Activated naive CD4-positive, alpha-beta T cell treated with anti-CD3 and anti-CD28 coated beads, Interleukin-2, amount 10 ng/mL, durations not matched to agents 7 days and 5 days (primary cell): ENCODE data around the gene RAB6B.

Experiments
- CTCF ChIA-PET: fragments of 350-600 bp; sonication (Branson Sonifier 250); formaldehyde crosslinking; loops from one replicate; lab custom pipeline; 2021; ENCODE audit warnings: antibody characterized with exemption; lab: Charles Lee
- DNase-seq: peaks from one replicate; pipeline ENCODE4 v3.0.0-alpha.2; 2020
- H3K27ac Mint-ChIP-seq: one replicate; pipeline ENCODE4 v1.8.0; 2021; ENCODE audit warnings: mild to moderate bottlenecking, moderate library complexity, mixed read lengths
- H3K27me3 Mint-ChIP-seq: one replicate; pipeline ENCODE4 v1.8.0; 2021; ENCODE audit warnings: mild to moderate bottlenecking, mixed read lengths
- H3K36me3 Mint-ChIP-seq: one replicate; pipeline ENCODE4 v1.8.0; 2021; ENCODE audit warnings: mixed read lengths
- H3K4me1 Mint-ChIP-seq: one replicate; pipeline ENCODE4 v1.8.0; 2021; ENCODE audit warnings: mixed read lengths
- H3K4me3 Mint-ChIP-seq: one replicate; pipeline ENCODE4 v1.8.0; 2021; ENCODE audit warnings: mild to moderate bottlenecking, moderate library complexity, mixed read lengths
- H3K9me3 Mint-ChIP-seq: one replicate; pipeline ENCODE4 v1.8.0; 2021; ENCODE audit warnings: mixed read lengths

Gene RAB6B

DNA sequence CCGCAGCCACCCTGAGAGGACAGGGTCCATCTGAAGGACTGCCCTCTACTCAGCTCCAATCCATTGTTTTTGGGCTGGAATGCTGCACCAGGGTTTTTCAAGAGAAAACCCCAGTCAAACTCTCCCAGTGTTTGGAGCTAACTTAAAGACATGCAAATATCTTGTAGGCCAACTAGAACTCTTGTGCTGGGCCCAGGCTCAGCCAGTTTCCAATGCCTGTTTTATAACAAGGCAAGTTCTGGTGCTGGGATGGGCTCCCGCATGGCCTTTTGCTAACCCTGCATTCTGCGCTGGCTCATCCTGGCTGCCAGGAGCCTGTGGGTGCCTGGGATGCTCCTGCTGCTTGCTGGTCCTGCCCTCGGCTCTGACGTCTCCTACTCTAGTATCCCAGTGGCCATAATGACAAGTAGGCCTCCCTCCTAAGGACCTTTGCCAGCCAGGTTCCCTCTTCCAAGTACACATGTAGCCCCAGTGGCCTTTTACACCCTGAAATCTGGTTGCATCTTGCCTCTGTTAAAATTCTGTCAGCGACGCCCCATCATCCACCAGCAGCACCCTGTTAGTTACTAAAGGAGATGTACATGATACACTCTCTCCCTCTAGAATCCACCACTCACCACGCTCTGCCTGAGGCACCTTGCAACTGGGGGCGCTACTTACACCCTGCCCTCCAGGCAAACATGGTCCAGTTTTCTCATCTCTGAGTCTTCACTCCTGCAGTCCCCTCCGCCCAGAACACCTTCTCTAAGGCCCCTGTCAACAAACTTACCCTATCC is 30.5 kb upstream of the RAB6B start:
- Mint-ChIP-seq H3K36me3 (no peaks in the 10 kb centered on the region), H3K27me3 (peaks cover 53% of the 10 kb centered on the region), H3K4me1 (peaks cover 6% of the 10 kb centered on the region), H3K9me3 (no peaks in the 10 kb centered on the region), H3K4me3 (no peak overlapping the region), H3K27ac (no peak overlapping the region)
- CTCF ChIA-PET, result interaction anchor here (1.0 kb wide), 1 partner anchor 286 kb away, joined by 3 read pairs; no protein-coding TSS in a partner anchor
- no peak for DNase-seq

DNA sequence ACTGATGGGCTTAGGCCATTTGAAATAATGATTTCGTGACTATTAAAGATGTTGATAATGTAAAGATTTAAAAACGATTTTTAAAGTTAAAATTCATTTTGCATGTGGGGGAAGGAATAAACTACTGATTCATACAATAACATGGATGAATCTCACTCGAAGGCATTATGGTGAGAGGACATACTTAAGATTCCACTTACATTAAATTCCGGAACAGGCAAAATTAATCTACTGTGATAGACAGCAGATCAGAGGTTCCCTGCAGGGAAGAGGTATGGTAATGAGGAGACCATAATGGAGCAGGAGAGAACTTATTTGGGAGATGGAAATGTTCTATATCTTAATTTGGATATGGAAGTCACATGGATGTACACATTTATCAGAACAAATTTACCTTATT is 28.4 kb upstream of the RAB6B start:
- Mint-ChIP-seq H3K27ac (no peak overlapping the region), H3K27me3 (peaks cover 41% of the 10 kb centered on the region), H3K36me3 (no peaks in the 10 kb centered on the region), H3K4me3 (no peak overlapping the region), H3K9me3 (no peaks in the 10 kb centered on the region), H3K4me1 (peaks cover 6% of the 10 kb centered on the region)
- no peak for DNase-seq
- CTCF ChIA-PET, result no interaction called here

DNA sequence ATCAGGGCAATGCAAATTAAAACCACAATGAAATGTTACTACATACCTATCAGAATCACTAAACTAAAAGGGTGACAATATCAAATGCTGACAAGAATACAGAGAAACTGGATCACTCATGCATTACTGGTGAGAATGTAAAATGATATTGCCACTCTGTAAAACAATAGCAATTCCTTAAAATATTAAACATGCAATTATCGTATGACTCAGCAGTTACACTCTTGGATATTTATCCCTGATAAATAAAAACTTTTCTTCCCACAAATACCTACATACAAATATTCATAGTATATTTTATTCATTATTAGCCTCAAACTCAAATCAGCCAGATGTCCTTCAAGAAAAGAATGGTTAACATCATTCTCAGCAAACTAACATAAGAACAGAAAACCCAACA is 25.9 kb upstream of the RAB6B start:
- Mint-ChIP-seq H3K4me3 (no peak overlapping the region), H3K4me1 (no peaks in the 10 kb centered on the region), H3K9me3 (no peaks in the 10 kb centered on the region), H3K27ac (no peak overlapping the region), H3K36me3 (no peaks in the 10 kb centered on the region), H3K27me3 (peaks cover 18% of the 10 kb centered on the region)
- no peak for DNase-seq
- CTCF ChIA-PET, result interaction anchor here (0.7 kb wide), 1 partner anchor 13 kb away, joined by 3 read pairs; no protein-coding TSS in a partner anchor

DNA sequence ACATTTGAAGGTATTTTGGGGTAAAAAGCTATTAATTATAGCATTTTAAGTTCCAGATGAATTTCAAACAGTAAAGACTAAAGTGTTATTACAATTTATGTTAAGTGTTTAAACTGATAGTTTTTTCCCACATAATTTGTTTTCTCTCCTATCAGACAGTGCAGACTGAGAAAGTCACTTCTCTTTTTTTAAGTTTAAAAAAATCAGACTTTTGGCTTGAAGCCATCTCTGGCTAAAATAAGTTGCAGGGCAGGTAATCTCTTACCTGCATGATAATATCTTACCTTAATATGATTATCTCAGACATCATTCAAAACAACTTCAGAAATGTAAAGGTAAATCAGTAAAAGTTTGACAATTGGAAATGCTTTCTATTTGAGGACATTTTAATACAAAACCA is 21.5 kb upstream of the RAB6B start:
- no peak overlapping the region for H3K27ac Mint-ChIP-seq
- peaks cover 17% of the 10 kb centered on the region for H3K27me3 Mint-ChIP-seq
- no peak overlapping the region for H3K4me3 Mint-ChIP-seq
- CTCF ChIA-PET, result no interaction called here
- no peaks in the 10 kb centered on the region for H3K9me3 Mint-ChIP-seq
- no peaks in the 10 kb centered on the region for H3K36me3 Mint-ChIP-seq
- DNase-seq, result no peak
- no peaks in the 10 kb centered on the region for H3K4me1 Mint-ChIP-seq

DNA sequence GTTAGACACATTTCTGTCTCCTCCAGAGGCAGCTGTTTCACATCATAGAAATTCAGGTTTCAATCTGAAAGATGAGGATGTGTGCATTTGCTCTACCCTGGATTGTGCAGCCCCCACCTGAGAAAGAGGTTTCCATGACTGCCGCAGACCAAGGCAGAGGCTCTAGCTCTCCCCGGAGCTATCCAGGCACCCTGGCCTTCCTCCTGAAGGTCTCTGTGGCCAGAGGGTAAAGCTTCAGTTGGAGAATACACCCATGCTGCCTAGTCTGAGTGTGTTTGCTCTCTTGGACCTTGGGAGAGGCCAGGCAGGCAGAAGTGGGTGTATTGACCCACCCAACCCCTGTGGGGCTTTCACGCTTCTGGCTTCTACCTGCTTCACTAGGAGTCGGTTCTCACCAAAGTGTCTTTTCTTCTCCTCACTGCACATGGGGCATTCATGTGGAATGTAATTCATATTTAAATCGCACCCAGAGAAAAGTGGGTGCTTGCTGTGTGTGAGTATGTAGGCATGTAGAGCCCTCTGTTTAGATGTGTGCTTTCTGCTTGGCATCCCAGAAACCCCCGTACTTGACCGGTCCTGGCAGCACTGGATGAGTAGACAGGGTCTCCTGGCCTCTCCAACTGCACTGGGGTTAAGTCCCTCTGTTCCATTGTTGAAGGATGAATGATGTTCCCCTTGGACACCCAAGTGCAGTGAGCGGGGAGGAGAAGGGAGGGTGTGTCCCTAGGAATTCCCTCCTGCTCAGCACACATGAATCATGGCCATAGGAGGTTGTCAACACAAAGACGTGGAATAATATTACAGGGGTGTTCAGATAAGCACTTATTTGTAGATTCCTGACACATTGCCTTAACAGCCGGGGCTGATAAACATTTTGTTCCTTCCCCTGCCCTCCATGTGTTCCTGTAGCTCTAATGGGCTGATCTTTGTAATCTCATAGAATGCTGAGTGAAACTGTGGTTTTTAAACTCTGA is 20.3 kb upstream of the RAB6B start:
- H3K36me3 Mint-ChIP-seq, result no peaks in the 10 kb centered on the region

DNA sequence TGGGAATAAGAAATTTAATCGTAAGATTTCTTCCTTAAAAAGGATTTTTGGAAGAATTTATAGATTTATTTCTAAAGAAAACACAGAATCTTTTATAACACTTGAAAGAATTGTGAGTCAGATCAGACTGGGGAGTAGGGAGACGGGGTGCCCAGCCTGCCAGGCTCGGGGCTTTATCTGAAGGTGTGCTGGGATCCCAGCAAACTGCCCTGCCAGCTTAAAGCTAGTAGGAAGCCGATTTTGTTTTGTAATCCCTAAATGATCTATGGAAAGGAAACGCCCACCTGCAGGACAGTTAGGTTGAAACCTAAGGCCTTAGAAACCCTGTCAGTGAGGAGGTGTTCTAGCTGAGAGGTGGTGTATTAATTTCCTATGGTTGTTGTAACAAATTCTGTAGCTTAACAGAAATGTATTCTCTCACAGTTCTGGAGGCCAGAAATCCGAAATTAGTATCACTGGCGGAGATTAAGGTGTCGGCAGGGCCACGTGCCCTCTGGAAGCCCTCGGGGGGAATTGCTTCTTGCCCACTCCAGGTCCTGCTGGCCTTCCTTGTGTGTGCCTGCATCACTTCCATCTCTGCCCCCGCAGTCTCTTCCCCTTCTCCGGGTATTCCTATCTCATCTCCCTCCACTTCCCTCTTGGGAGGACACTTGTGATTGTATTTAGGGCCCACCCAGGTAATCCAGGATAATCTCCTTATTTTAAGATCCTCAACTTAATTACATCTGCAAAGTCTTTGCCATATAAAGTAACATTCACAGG is 19.3 kb upstream of the RAB6B start:
- CTCF ChIA-PET, result no interaction called here
- no peak for DNase-seq
- Mint-ChIP-seq H3K4me1 (no peaks in the 10 kb centered on the region), H3K27ac (no peak overlapping the region), H3K4me3 (no peak overlapping the region), H3K27me3 (peaks cover 28% of the 10 kb centered on the region), H3K36me3 (no peaks in the 10 kb centered on the region), H3K9me3 (no peaks in the 10 kb centered on the region)

More for the DNA sequence above, 20.3 kb upstream of the RAB6B start:
- H3K4me3 Mint-ChIP-seq, result no peak overlapping the region
- H3K9me3 Mint-ChIP-seq, result no peaks in the 10 kb centered on the region
- peaks cover 18% of the 10 kb centered on the region for H3K27me3 Mint-ChIP-seq
- no peaks in the 10 kb centered on the region for H3K4me1 Mint-ChIP-seq
- CTCF ChIA-PET, result interaction anchor here (0.5 kb wide), 1 partner anchor 9 kb away, joined by 3 read pairs; no protein-coding TSS in a partner anchor
- H3K27ac Mint-ChIP-seq, result no peak overlapping the region
- DNase-seq, result no peak

DNA sequence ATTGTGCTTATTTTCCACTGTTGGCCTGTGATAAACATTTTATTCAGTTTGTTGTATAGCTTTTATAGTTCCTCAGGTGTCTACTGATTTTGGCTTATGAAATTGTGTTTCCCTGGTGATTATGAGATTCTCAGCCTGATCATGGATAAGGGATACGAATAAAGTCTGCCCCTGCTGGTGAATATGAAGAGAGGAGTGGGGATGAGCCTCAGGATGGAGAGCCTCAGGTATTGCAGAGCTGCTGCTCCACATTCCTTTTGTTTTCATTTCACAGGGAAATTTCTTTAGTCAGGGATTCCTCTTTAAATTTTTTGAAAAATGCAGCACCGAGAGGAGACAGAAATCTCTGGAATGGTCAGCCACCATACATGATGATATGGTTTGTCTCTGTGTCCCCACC is 14.7 kb upstream of the RAB6B start:
- Mint-ChIP-seq H3K9me3 (no peaks in the 10 kb centered on the region), H3K27me3 (peaks cover 31% of the 10 kb centered on the region), H3K27ac (no peak overlapping the region), H3K4me1 (no peaks in the 10 kb centered on the region), H3K4me3 (no peak overlapping the region), H3K36me3 (no peaks in the 10 kb centered on the region)
- CTCF ChIA-PET, result interaction anchor here (0.8 kb wide), 1 partner anchor 15 kb away, joined by 3 read pairs; no protein-coding TSS in a partner anchor
- DNase-seq, result no peak

DNA sequence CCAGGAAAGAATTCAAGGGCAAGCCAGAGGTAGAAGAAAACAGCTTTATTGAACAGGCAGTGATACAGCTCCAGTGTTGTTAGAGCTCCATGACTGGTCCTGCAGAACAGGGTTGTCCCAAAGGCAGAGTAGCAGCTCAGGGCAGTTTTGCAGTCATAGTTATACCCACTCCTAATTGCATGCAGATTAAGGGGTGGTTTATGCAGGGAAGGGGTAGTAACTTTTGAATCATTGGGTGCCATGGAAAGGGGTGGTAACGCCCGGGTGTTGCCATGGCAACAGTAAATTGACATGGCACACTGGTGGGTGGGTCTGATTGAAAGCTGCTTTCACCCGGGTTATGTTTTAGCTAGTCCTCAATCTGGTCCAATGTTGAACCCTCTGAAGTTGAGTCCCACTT is 9.7 kb upstream of the RAB6B start:
- no peak for DNase-seq
- H3K4me3 Mint-ChIP-seq, result no peak overlapping the region
- H3K4me1 Mint-ChIP-seq, result no peaks in the 10 kb centered on the region
- H3K36me3 Mint-ChIP-seq, result no peaks in the 10 kb centered on the region
- peaks cover 36% of the 10 kb centered on the region for H3K27me3 Mint-ChIP-seq
- CTCF ChIA-PET, result interaction anchor here (0.9 kb wide), 1 partner anchor 87 kb away, joined by 3 read pairs; no protein-coding TSS in a partner anchor
- no peak overlapping the region for H3K27ac Mint-ChIP-seq
- H3K9me3 Mint-ChIP-seq, result no peaks in the 10 kb centered on the region

DNA sequence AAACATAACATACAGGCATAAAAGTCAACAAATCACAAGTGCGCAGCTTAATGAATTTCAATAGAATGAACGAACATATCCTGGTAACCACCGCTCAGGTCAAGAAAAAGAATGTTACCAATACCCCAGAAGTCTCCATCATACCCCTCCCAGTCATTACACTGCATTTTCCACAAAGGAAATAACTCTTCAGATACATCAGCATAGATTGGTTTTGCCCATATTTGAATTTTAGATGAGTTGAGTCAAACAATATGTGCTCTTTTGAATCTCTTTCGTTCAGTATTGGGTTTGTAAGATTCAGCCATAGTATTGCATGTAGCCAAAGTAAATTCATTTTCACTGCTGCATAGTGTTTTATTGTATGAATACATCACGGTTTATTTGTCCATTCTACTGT is 6.2 kb upstream of the RAB6B start:
- H3K4me1 Mint-ChIP-seq, result no peaks in the 10 kb centered on the region
- CTCF ChIA-PET, result no interaction called here
- H3K4me3 Mint-ChIP-seq, result no peak overlapping the region
- H3K9me3 Mint-ChIP-seq, result no peaks in the 10 kb centered on the region
- H3K27ac Mint-ChIP-seq, result no peak overlapping the region
- no peak for DNase-seq
- no peaks in the 10 kb centered on the region for H3K36me3 Mint-ChIP-seq
- H3K27me3 Mint-ChIP-seq, result peaks cover 37% of the 10 kb centered on the region

DNA sequence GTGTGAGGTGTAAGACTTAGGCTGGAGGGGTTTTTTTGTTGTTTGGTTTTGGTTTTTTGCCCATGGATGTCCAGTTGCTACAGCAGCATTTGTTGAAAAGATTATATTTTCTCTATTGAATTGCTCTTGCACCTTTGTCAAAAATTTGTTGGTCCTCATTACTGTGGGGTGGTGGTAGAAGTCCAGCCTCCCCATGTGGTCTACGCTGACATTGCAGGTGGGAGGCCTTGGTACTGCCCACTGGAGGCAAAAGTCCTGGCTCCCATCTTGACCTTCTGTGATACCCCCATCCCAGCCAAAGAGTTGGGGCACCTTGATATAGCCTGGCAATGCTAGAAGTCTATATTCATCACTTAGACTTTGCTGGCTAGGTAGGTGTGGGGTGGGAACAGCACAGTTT is 5.4 kb upstream of the RAB6B start:
- CTCF ChIA-PET, result no interaction called here
- no peaks in the 10 kb centered on the region for H3K4me1 Mint-ChIP-seq
- H3K27me3 Mint-ChIP-seq, result peaks cover 44% of the 10 kb centered on the region
- no peak overlapping the region for H3K27ac Mint-ChIP-seq
- H3K36me3 Mint-ChIP-seq, result no peaks in the 10 kb centered on the region
- no peaks in the 10 kb centered on the region for H3K9me3 Mint-ChIP-seq
- no peak for DNase-seq
- no peak overlapping the region for H3K4me3 Mint-ChIP-seq

DNA sequence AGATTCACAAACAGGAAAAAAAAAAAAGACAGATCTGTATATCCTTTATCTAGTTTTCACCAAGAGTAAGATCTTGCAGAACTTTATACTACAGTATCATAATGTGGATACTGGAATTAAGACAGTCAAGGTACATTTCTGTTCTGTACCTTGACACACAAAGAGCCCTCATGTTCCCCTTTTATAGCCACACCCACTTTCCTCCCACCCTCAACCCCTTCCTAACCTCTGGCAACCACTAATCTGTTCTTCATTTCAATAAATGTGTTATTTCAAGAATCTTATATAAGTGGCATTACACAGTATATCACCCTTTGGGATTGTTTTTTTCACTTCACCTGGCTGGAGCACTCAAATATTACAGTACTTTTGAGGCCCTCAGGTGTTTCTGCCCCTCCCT is 3.6 kb upstream of the RAB6B start:
- Mint-ChIP-seq H3K9me3 (no peaks in the 10 kb centered on the region), H3K4me1 (peaks cover 4% of the 10 kb centered on the region), H3K36me3 (no peaks in the 10 kb centered on the region), H3K27ac (no peak overlapping the region), H3K4me3 (no peak overlapping the region), H3K27me3 (peaks cover 57% of the 10 kb centered on the region)
- CTCF ChIA-PET, result no interaction called here
- DNase-seq, result no peak

DNA sequence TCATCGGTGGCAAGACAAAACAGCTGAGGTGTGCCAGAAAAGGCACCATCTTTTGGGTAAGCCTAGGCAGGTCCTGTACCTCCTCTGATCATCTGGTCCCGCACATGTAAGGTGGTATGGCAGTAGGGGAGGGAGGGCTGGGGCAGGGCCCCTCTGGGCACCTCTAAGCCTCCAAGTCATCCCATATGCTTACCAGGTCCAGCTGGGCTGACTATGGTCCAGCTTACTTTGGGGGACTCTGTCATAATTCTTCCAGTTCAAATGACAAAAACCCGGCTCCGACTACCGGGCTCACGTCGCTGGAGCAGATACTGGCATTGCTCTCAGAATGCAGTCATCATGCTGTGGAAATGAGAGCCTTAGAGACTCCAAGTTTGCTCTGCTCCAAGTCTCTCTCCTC is 1.9 kb upstream of the RAB6B start:
- Mint-ChIP-seq H3K36me3 (no peaks in the 10 kb centered on the region), H3K4me1 (peaks cover 4% of the 10 kb centered on the region), H3K27me3 (peaks cover 70% of the 10 kb centered on the region), H3K9me3 (no peaks in the 10 kb centered on the region), H3K27ac (no peak overlapping the region), H3K4me3 (no peak overlapping the region)
- CTCF ChIA-PET, result interaction anchor here (0.5 kb wide), 1 partner anchor 526 kb away, joined by 3 read pairs; no protein-coding TSS in a partner anchor
- DNase-seq, result no peak

DNA sequence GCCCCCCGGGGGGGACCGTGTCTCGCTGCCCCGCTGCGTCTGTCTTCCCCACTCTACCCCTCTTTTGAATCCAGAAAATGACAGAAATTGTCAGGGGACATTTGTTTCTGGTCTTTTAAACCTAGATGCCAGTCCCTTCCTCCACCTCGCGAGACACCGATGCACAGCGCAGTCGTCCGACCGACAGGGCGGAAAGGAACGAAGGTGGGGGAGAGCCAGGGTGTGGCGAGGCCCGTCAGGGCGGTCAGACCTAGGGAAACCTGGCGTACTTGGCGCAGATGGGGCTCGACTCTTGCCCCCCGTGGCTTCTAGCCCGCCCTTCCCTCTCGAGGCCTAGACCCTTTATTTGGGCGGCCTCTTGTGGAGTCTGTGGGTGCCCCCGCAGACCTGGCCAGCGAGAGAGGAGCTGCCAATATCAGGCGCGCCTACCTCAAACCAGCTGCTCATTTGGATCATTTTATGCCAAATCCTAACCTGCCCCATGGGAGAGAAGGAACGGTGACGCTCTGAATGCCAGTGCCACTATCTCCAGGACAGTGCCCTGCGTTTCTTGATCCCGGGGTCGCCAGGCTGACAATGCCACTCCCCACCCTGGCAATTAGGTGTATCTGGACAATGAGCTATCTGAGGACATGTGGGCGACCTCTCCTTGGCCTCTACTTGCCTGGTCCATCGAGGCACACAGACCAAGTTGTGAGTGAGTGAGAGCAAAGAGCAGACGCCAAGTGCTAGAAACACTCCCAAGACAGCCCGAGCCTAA is 500 bp upstream of the RAB6B start:
- Mint-ChIP-seq H3K27ac (no peak overlapping the region), H3K9me3 (no peaks in the 10 kb centered on the region), H3K36me3 (no peaks in the 10 kb centered on the region), H3K4me1 (peaks cover 4% of the 10 kb centered on the region), H3K4me3 (peak overlapping the region; percentile 45), H3K27me3 (peaks cover 82% of the 10 kb centered on the region)
- DNase-seq, result no peak
- CTCF ChIA-PET, result no interaction called here
